GM23338 (cell line): ENCODE results near the gene DSCAML1. TPM values are rescaled to one million over a fixed set of nuclear protein-coding genes. Genes with fewer than 3 reads are reported as not detected.
A peak's percentile ranks its signal among the peaks of the same experiment; 100 is the strongest.

Experiments used
- ATAC-seq: fragments of 200-7000 bp; cut with Tn5 transposase; 3 replicates; pipeline ENCODE4 v1.9.1; 2020
- DNase-seq: peaks from one replicate; pipeline ENCODE4 v3.0.0-alpha.2; 2015; ENCODE audit warnings: low spot score
- H2AFZ ChIP-seq: fragments of 200-600 bp; sonication (generic); 2 replicates; pipeline ENCODE4 v1.8.0; 2016; ENCODE audit warnings: antibody characterized with exemption, mild to moderate bottlenecking, moderate library complexity
- H3F3A ChIP-seq: fragments of 200-600 bp; sonication (generic); replicated peaks from 2 replicates; pipeline ENCODE4 v1.8.0; 2017; ENCODE audit warnings: antibody characterized with exemption, mixed run types, low read depth
- H3K27ac ChIP-seq: fragments of 200-600 bp; sonication (generic); 2 replicates; pipeline ENCODE4 v1.6.1; 2016; ENCODE audit warnings: low read depth
- H3K27me3 ChIP-seq: fragments of 200-600 bp; sonication (generic); 2 replicates; pipeline ENCODE4 v1.8.0; 2016; ENCODE audit warnings: mild to moderate bottlenecking, mixed run types, moderate library complexity; ENCODE audit not compliant: insufficient read depth
- H3K36me3 ChIP-seq: fragments of 200-600 bp; sonication (generic); 2 replicates; pipeline ENCODE4 v1.8.0; 2016; ENCODE audit warnings: mild to moderate bottlenecking; ENCODE audit not compliant: insufficient read depth
- H3K4me1 ChIP-seq: fragments of 200-600 bp; sonication (generic); 2 replicates; pipeline ENCODE4 v1.8.0; 2016; ENCODE audit warnings: mild to moderate bottlenecking, moderate library complexity; ENCODE audit not compliant: insufficient read depth
- H3K4me2 ChIP-seq: fragments of 200-600 bp; sonication (generic); 2 replicates; pipeline ENCODE4 v1.7.1; 2017; ENCODE audit warnings: mixed run types
- H3K4me3 ChIP-seq: fragments of 200-600 bp; sonication (generic); 2 replicates; pipeline ENCODE4 v1.6.1; 2016; ENCODE audit warnings: mixed run types
- H3K79me2 ChIP-seq: fragments of 200-600 bp; sonication (generic); replicated peaks from 2 replicates; pipeline ENCODE4 v1.8.0; 2017; ENCODE audit warnings: mild to moderate bottlenecking; ENCODE audit not compliant: insufficient read depth
- H3K9me2 ChIP-seq: fragments of 200-600 bp; sonication (generic); 2 replicates; pipeline ENCODE4 v1.8.0; 2017; ENCODE audit not compliant: insufficient read depth
- H4K20me1 ChIP-seq: fragments of 200-600 bp; sonication (generic); replicated peaks from 2 replicates; pipeline ENCODE4 v1.8.0; 2017; ENCODE audit warnings: mild to moderate bottlenecking; ENCODE audit not compliant: insufficient read depth
- H3K27ac Mint-ChIP-seq: 2 replicates; pipeline ENCODE4 v1.8.0; 2020; ENCODE audit warnings: inconsistent platforms, mild to moderate bottlenecking, moderate library complexity, mixed read lengths
- H3K27me3 Mint-ChIP-seq: 3 replicates; pipeline ENCODE4 v1.8.0; 2022; ENCODE audit warnings: low read depth, mild to moderate bottlenecking, moderate library complexity, mixed read lengths, inconsistent platforms; ENCODE audit not compliant: insufficient read depth, poor library complexity
- H3K36me3 Mint-ChIP-seq: 3 replicates; pipeline ENCODE4 v1.8.0; 2021; ENCODE audit warnings: low read depth, mild to moderate bottlenecking, inconsistent platforms, moderate library complexity, mixed read lengths
- H3K4me1 Mint-ChIP-seq: 3 replicates; pipeline ENCODE4 v1.8.0; 2020; ENCODE audit warnings: mild to moderate bottlenecking, inconsistent platforms, mixed read lengths
- H3K4me3 Mint-ChIP-seq: 3 replicates; pipeline ENCODE4 v1.8.0; 2021; ENCODE audit warnings: moderate library complexity, mild to moderate bottlenecking, inconsistent platforms, mixed read lengths
- H3K9me3 Mint-ChIP-seq: 3 replicates; pipeline ENCODE4 v1.8.0; 2020; ENCODE audit warnings: moderate library complexity, mild to moderate bottlenecking, inconsistent platforms, mixed read lengths
- CTCF ChIP-seq, 2 experiments: fragments of 200-600 bp in 1 of 2; sonication (generic) in 1 of 2; conservative IDR thresholded peaks; 2 replicates each; pipeline versions ENCODE4 v1.5.1 to v1.6.1; 2016 to 2017; ENCODE audit warnings: antibody characterized with exemption in 2 of 2, low read depth in 2 of 2, mild to moderate bottlenecking in 2 of 2, moderate library complexity in 1 of 2
- ETS1 ChIP-seq: IDR thresholded peaks from 2 replicates; pipeline ENCODE4 v1.6.1; 2016; ENCODE audit warnings: antibody characterized with exemption
- EZH2 ChIP-seq: fragments of 200-600 bp; sonication (generic); IDR thresholded peaks from one replicate; pipeline ENCODE4 v1.8.0; 2017; ENCODE audit warnings: antibody characterized with exemption, mild to moderate bottlenecking, low read depth; ENCODE audit not compliant: unreplicated experiment
- EZH2phosphoT487 ChIP-seq: fragments of 200-600 bp; sonication (generic); IDR thresholded peaks from one replicate; pipeline ENCODE4 v1.8.1; 2018; ENCODE audit warnings: antibody characterized with exemption; ENCODE audit not compliant: unreplicated experiment
- JUNB ChIP-seq: IDR thresholded peaks from one replicate; pipeline ENCODE4 v1.6.1; 2016; ENCODE audit warnings: antibody characterized with exemption; ENCODE audit not compliant: unreplicated experiment
- NANOG ChIP-seq: IDR thresholded peaks from 2 replicates; pipeline ENCODE4 v1.6.1; 2016; ENCODE audit warnings: antibody characterized with exemption, borderline replicate concordance
- POLR2AphosphoS5 ChIP-seq: IDR thresholded peaks from 2 replicates; pipeline ENCODE4 v1.6.1; 2016; ENCODE audit warnings: antibody characterized with exemption, low read depth
- REST ChIP-seq: IDR thresholded peaks from one replicate; pipeline ENCODE4 v1.6.1; 2018; ENCODE audit warnings: antibody characterized with exemption; ENCODE audit not compliant: unreplicated experiment
- STAT1 ChIP-seq: IDR thresholded peaks from one replicate; pipeline ENCODE4 v1.6.1; 2016; ENCODE audit warnings: antibody characterized with exemption; ENCODE audit not compliant: unreplicated experiment
- ZNF331 ChIP-seq: fragments of 250-450 bp; sonication (Bioruptor Pico); IDR thresholded peaks from 2 replicates; pipeline ENCODE4 v1.5.0; 2020; ENCODE audit warnings: low read depth, mild to moderate bottlenecking, moderate library complexity
- polyA plus RNA-seq: library from polyadenylated mRNA; unstranded; fragments of >200 nt; fragmentation: Nextera tagmentation; extraction: Ambion mirVana; gene quantifications from 2 replicates; pipeline ENCODE4 v1.2.1, GENCODE V29; 2016
- total RNA-seq: library from RNA; depleted of rRNA; stranded (reverse); fragments of >200 nt; shearing (Covaris generic); gene quantifications from 2 replicates; pipeline ENCODE4 v1.2.3, GENCODE V29; 2014

The DSCAML1 gene
- total and polyA plus RNA-seq, 2 experiments from 2014 or later, result 0.17 TPM; not detected in 1

GRCh38 chr11:117843666-117844484 is 46.9 kb upstream of the DSCAML1 start:
- Mint-ChIP-seq H3K36me3 (no peaks in the 10 kb centered on the region; the same call in 2 of the 3 replicates), H3K9me3 (no peaks in the 10 kb centered on the region), H3K27ac (no peak overlapping the region), H3K4me3 (no peak overlapping the region), H3K4me1 (no peaks in the 10 kb centered on the region; the same call in 2 of the 3 replicates), H3K27me3 (no peaks in the 10 kb centered on the region)
- Histone ChIP-seq H3K4me1 (no peaks in the 10 kb centered on the region), H3K4me3 (no peak overlapping the region), H3K36me3 (no peaks in the 10 kb centered on the region), H3K79me2 (no peaks in the 10 kb centered on the region), H4K20me1 (no peaks in the 10 kb centered on the region), H3K27ac (no peak overlapping the region), H3K4me2 (no peak overlapping the region), H2AFZ (no peak overlapping the region), H3F3A (no peaks in the 10 kb centered on the region), H3K9me2 (no peaks in the 10 kb centered on the region), H3K27me3 (no peaks in the 10 kb centered on the region)
- peak; percentile 87 for ATAC-seq
- peak; percentile 83 for DNase-seq
- TF ChIP-seq CTCF (conservative IDR thresholded peaks at IDR 0.05; ENCODE audit: low read depth in 2 of 2), result peak; percentile 94 to 99
- no peak for TF ChIP-seq ZNF331 (CRISPR knock-in tag)

GRCh38 chr11:117842131-117842941 is 45.3 kb upstream of the DSCAML1 start:
- H3K36me3 ChIP-seq, result no peaks in the 10 kb centered on the region
- H3K4me3 Mint-ChIP-seq, result no peak overlapping the region
- no peak overlapping the region for H3K27ac ChIP-seq
- H3K36me3 Mint-ChIP-seq, result no peaks in the 10 kb centered on the region
- H3K4me2 ChIP-seq, result no peak overlapping the region
- no peaks in the 10 kb centered on the region for H3K79me2 ChIP-seq
- DNase-seq (no peak), ATAC-seq (no peak)
- peaks cover 13% of the 10 kb centered on the region for H3K4me1 Mint-ChIP-seq
- no peaks in the 10 kb centered on the region for H4K20me1 ChIP-seq
- no peaks in the 10 kb centered on the region for H3K27me3 ChIP-seq
- peak overlapping the region; percentile 44; the same call in 1 of the 2 replicates for H3K27ac Mint-ChIP-seq
- no peaks in the 10 kb centered on the region for H3K4me1 ChIP-seq
- no peaks in the 10 kb centered on the region for H3K27me3 Mint-ChIP-seq
- no peaks in the 10 kb centered on the region for H3K9me2 ChIP-seq
- H3K4me3 ChIP-seq, result no peak overlapping the region
- H3F3A ChIP-seq, result no peaks in the 10 kb centered on the region
- no peak overlapping the region for H2AFZ ChIP-seq
- H3K9me3 Mint-ChIP-seq, result no peaks in the 10 kb centered on the region
- TF ChIP-seq JUNB (no peak), EZH2 (no peak), NANOG (no peak), ZNF331 (CRISPR knock-in tag) (no peak), EZH2phosphoT487 (no peak), CTCF (conservative IDR thresholded peaks at IDR 0.05; ENCODE audit: low read depth in 2 of 2) (no peak), POLR2AphosphoS5 (no peak), STAT1 (no peak), REST (no peak), ETS1 (no peak)
